PC-3 (cell line): Measurements from ENCODE around the gene HMCN2. TPM values are rescaled to one million over a fixed set of nuclear protein-coding genes. Genes with fewer than 3 reads are reported as not detected.

ENCODE experiments used
- ATAC-seq: fragments of 200-7000 bp; cut with Tn5 transposase; 2 replicates; pipeline ENCODE4 v1.9.1; 2020; ENCODE audit warnings: mild to moderate bottlenecking, moderate library complexity
- BruUV-seq: library from RNA; stranded (reverse); fragments of 400-500 nt; replicated peaks from 2 replicates; lab custom pipeline; 2021; lab: Mats Ljungman, UMichigan
- CTCF ChIA-PET: fragments of 300-600 bp; sonication (Branson Sonifier 250); formaldehyde crosslinking; loops from one replicate; lab custom pipeline; 2022; ENCODE audit warnings: antibody characterized with exemption; lab: Charles Lee
- POLR2A ChIA-PET: fragments of 300-600 bp; sonication (Branson Sonifier 250); formaldehyde crosslinking; loops from one replicate; lab custom pipeline; 2022; ENCODE audit warnings: antibody characterized with exemption; ENCODE audit not compliant: unreplicated experiment; lab: Charles Lee
- DNase-seq: peaks from one replicate; pipeline ENCODE4 v3.0.0-alpha.2; 2015
- H2AFZ ChIP-seq: fragments of 300-600 bp; sonication (generic); 2 replicates; pipeline ENCODE4 v1.6.0; 2016; ENCODE audit warnings: antibody characterized with exemption, low read length
- H3F3A ChIP-seq: fragments of 300-600 bp; sonication (generic); one replicate; pipeline ENCODE4 v1.6.0; 2017; ENCODE audit warnings: antibody characterized with exemption, low read length, control low read depth, mild to moderate bottlenecking; ENCODE audit not compliant: unreplicated experiment
- H3K27ac ChIP-seq: fragments of 300-600 bp; sonication (generic); 2 replicates; pipeline ENCODE4 v1.5.1; 2016; ENCODE audit warnings: mild to moderate bottlenecking, low read length
- H3K27me3 ChIP-seq: fragments of 300-600 bp; sonication (generic); 2 replicates; pipeline ENCODE4 v1.6.1; 2016; ENCODE audit warnings: low read length, mixed read lengths
- H3K36me3 ChIP-seq: fragments of 300-600 bp; sonication (generic); 2 replicates; pipeline ENCODE4 v1.6.1; 2016; ENCODE audit warnings: low read depth, mixed run types, low read length, mixed read lengths
- H3K4me1 ChIP-seq: fragments of 300-600 bp; sonication (generic); 2 replicates; pipeline ENCODE4 v1.5.1; 2016; ENCODE audit warnings: low read length; ENCODE audit not compliant: insufficient read depth
- H3K4me2 ChIP-seq: fragments of 300-600 bp; sonication (generic); 2 replicates; pipeline ENCODE4 v1.6.0; 2016; ENCODE audit warnings: low read length
- H3K4me3 ChIP-seq: fragments of 300-600 bp; sonication (generic); 2 replicates; pipeline ENCODE4 v1.5.1; 2016; ENCODE audit warnings: mild to moderate bottlenecking, low read length, mixed read lengths
- H3K79me2 ChIP-seq: fragments of 300-600 bp; sonication (generic); 2 replicates; pipeline ENCODE4 v1.6.1; 2017; ENCODE audit warnings: low read length, mixed read lengths
- H3K9ac ChIP-seq: fragments of 300-600 bp; sonication (generic); 2 replicates; pipeline ENCODE4 v1.6.0; 2016; ENCODE audit warnings: mild to moderate bottlenecking, low read length
- H3K9me2 ChIP-seq: fragments of 300-600 bp; sonication (generic); replicated peaks from 2 replicates; pipeline ENCODE4 v1.6.1; 2016; ENCODE audit warnings: mixed run types, low read length, mixed read lengths
- H3K9me3 ChIP-seq: fragments of 300-600 bp; sonication (generic); 2 replicates; pipeline ENCODE4 v1.6.1; 2016; ENCODE audit warnings: low read length, mixed read lengths
- H4K20me1 ChIP-seq: fragments of 300-600 bp; sonication (generic); 2 replicates; pipeline ENCODE4 v1.6.1; 2016; ENCODE audit warnings: low read length, mixed read lengths
- CTCF ChIP-seq: fragments of 300-600 bp; sonication (generic); conservative IDR thresholded peaks from 2 replicates; pipeline ENCODE4 v1.5.1; 2017; ENCODE audit warnings: antibody characterized with exemption, low read depth, mild to moderate bottlenecking, low read length
- EZH2 ChIP-seq: fragments of 300-600 bp; sonication (generic); IDR thresholded peaks from one replicate; pipeline ENCODE4 v1.6.1; 2017; ENCODE audit warnings: antibody characterized with exemption, mild to moderate bottlenecking, low read length; ENCODE audit not compliant: unreplicated experiment
- EZH2phosphoT487 ChIP-seq: fragments of 300-600 bp; sonication (generic); IDR thresholded peaks from 2 replicates; pipeline ENCODE4 v1.6.1; 2018; ENCODE audit warnings: mild to moderate bottlenecking, antibody characterized with exemption, low read length, borderline replicate concordance
- intact Hi-C: fragments of 100-400 bp; cut with micrococcal nuclease; formaldehyde crosslinking; loops from 2 replicates; pipeline ENCODE4 v1.9.0; 2023
- total RNA-seq: library from RNA; depleted of rRNA; stranded (reverse); fragments of >200 nt; gene quantifications from 2 replicates; pipeline ENCODE4 v1.2.3, GENCODE V29; 2014

The HMCN2 gene
- total RNA-seq, 1 experiment from 2014 or later: 0.11 TPM

- Histone ChIP-seq H3K4me2 (no peak overlapping the region), H3K9me2 (no peaks in the 10 kb centered on the region), H3K36me3 (no peaks in the 10 kb centered on the region), H3K9me3 (0 out of 2 replicates have a peak, but pooled peaks cover 5% of the 10 kb centered on the region), H4K20me1 (no peaks in the 10 kb centered on the region), H3K4me1 (peaks cover 5% of the 10 kb centered on the region; the same call in 1 of the 2 replicates), H3K27me3 (no peaks in the 10 kb centered on the region), H2AFZ (no peak overlapping the region), H3K27ac (no peak overlapping the region), H3K9ac (no peak overlapping the region), H3F3A (no peaks in the 10 kb centered on the region), H3K4me3 (no peak overlapping the region), H3K79me2 (no peaks in the 10 kb centered on the region)
- ChIA-PET CTCF (no interaction called here), POLR2A (no interaction called here)
- no TSS peak for BruUV-seq
- ATAC-seq (no peak), DNase-seq (no peak)
- TF ChIP-seq EZH2 (no peak), CTCF (no peak), EZH2phosphoT487 (no peak)
- intact Hi-C loops: no loop called here
Measured at GRCh38 chr9:130437011-130437789, 171.6 kb downstream of the HMCN2 start.

- no peak overlapping the region for H3K4me2 ChIP-seq
- no peaks in the 10 kb centered on the region for H3F3A ChIP-seq
- BruUV-seq: no TSS peak
- H2AFZ ChIP-seq: no peak overlapping the region
- no peaks in the 10 kb centered on the region for H3K36me3 ChIP-seq
- intact Hi-C loops: no loop called here
- H3K27me3 ChIP-seq: no peaks in the 10 kb centered on the region
- no peak for DNase-seq
- ChIA-PET POLR2A (no interaction called here), CTCF (no interaction called here)
- H3K79me2 ChIP-seq: no peaks in the 10 kb centered on the region
- no peaks in the 10 kb centered on the region for H3K9me2 ChIP-seq
- no peaks in the 10 kb centered on the region for H3K4me1 ChIP-seq
- H3K9me3 ChIP-seq: 0 out of 2 replicates have a peak, but pooled peaks cover 5% of the 10 kb centered on the region
- no peak overlapping the region for H3K9ac ChIP-seq
- no peaks in the 10 kb centered on the region for H4K20me1 ChIP-seq
- H3K4me3 ChIP-seq: no peak overlapping the region
- no peak overlapping the region for H3K27ac ChIP-seq
- TF ChIP-seq EZH2phosphoT487: no peak
- ATAC-seq: no peak
Measured at GRCh38 chr9:130438382-130438981, 172.9 kb downstream of the HMCN2 start.

GRCh38 chr9:130441031-130441430 lies 175.5 kb downstream of the HMCN2 start:
- Histone ChIP-seq H4K20me1 (no peaks in the 10 kb centered on the region), H3K4me1 (peaks cover 7% of the 10 kb centered on the region; the same call in 1 of the 2 replicates), H3K36me3 (no peaks in the 10 kb centered on the region), H2AFZ (no peak overlapping the region), H3F3A (no peaks in the 10 kb centered on the region), H3K9me3 (0 out of 2 replicates have a peak, but pooled peaks cover 5% of the 10 kb centered on the region), H3K4me2 (no peak overlapping the region), H3K79me2 (no peaks in the 10 kb centered on the region), H3K9ac (no peak overlapping the region), H3K27me3 (no peaks in the 10 kb centered on the region), H3K4me3 (no peak overlapping the region), H3K27ac (no peak overlapping the region), H3K9me2 (no peaks in the 10 kb centered on the region)
- ChIA-PET POLR2A (no interaction called here), CTCF (no interaction called here)
- TF ChIP-seq EZH2phosphoT487: no peak
- no peak for TF ChIP-seq CTCF
- TF ChIP-seq EZH2: no peak
- intact Hi-C loops: no loop called here
- no TSS peak for BruUV-seq
- ATAC-seq (no peak), DNase-seq (no peak)
